HepG2 (cell line): Measurements from ENCODE around the gene MAD2L2. TPM values are rescaled to one million over a fixed set of nuclear protein-coding genes. Genes with fewer than 3 reads are reported as not detected.

Experiments
- DDIT3 ChIP-seq: sonication (generic); formaldehyde crosslinking; IDR thresholded peaks from 2 replicates; pipeline ENCODE4 v1.4.0; 2020; ENCODE audit warnings: mild to moderate bottlenecking, missing genetic modification reagents
- KLF15 ChIP-seq: sonication (generic); formaldehyde crosslinking; IDR thresholded peaks from 2 replicates; pipeline ENCODE4 v1.8.1; 2023; ENCODE audit warnings: borderline replicate concordance, mild to moderate bottlenecking, inconsistent platforms, missing genetic modification reagents, mixed read lengths
- TSC22D2 ChIP-seq: sonication (generic); formaldehyde crosslinking; IDR thresholded peaks from 2 replicates; pipeline ENCODE4 v1.5.1; 2020; ENCODE audit warnings: missing genetic modification reagents, mild to moderate bottlenecking, borderline replicate concordance
- XRCC5 ChIP-seq: fragments of 200-400 bp; formaldehyde crosslinking; optimal IDR thresholded peaks from 2 replicates; pipeline ENCODE3; 2017; ENCODE audit warnings: mild to moderate bottlenecking, low read length
- ZFP36 ChIP-seq: fragments of 150-350 bp; IDR thresholded peaks from 2 replicates; pipeline ENCODE4 v1.6.1; 2018; ENCODE audit warnings: borderline replicate concordance, low read length, low read depth; ENCODE audit not compliant: partially characterized antibody
- ZNF230 ChIP-seq: sonication (generic); formaldehyde crosslinking; IDR thresholded peaks from 2 replicates; pipeline ENCODE4 v1.4.0; 2020; ENCODE audit warnings: mild to moderate bottlenecking, missing genetic modification reagents
- ZNF782 ChIP-seq: sonication (generic); formaldehyde crosslinking; IDR thresholded peaks from 2 replicates; pipeline ENCODE4 v1.4.0; 2020; ENCODE audit warnings: missing genetic modification reagents, mild to moderate bottlenecking, borderline replicate concordance
- ZNF790 ChIP-seq: sonication (generic); formaldehyde crosslinking; IDR thresholded peaks from 2 replicates; pipeline ENCODE4 v1.8.0; 2022; ENCODE audit warnings: missing genetic modification reagents, mild to moderate bottlenecking, borderline replicate concordance
- ZNF878 ChIP-seq: sonication (generic); formaldehyde crosslinking; IDR thresholded peaks from 2 replicates; pipeline ENCODE4 v1.8.1; 2023; ENCODE audit warnings: mild to moderate bottlenecking, missing genetic modification reagents, moderate library complexity
- polyA plus RNA-seq, 8 experiments: library from polyadenylated mRNA; depleted of rRNA in 3 of 8; stranded (reverse) in 7 of 8; unstranded in 1 of 8; fragments of >200 nt; fragmentation: Illumina TruSeq in 4 of 8; extraction: Trizol in 4 of 8; gene quantifications; 2 replicates each; pipeline versions ENCODE4 v1.2.1 to v1.2.3, GENCODE V29; 2011 to 2016; ENCODE audit warnings: low read depth in 4 of 8, missing spikeins in 1 of 8, mixed read lengths in 1 of 8; ENCODE audit not compliant: insufficient read depth in 1 of 8
- total RNA-seq, 5 experiments: library from RNA; depleted of rRNA; stranded (reverse); fragments of >200 nt; fragmentation: Illumina TruSeq; extraction: Trizol; gene quantifications; 2 replicates each; pipeline ENCODE4 v1.2.3, GENCODE V29; 2016; ENCODE audit warnings: low read depth in 1 of 5
- TF ChIP-seq, protein P1 (sequence below): sonication (generic); formaldehyde crosslinking; IDR thresholded peaks from 2 replicates; pipeline ENCODE4 v1.4.0; 2020; ENCODE audit warnings: mild to moderate bottlenecking, missing genetic modification reagents, borderline replicate concordance
- TF ChIP-seq, protein P2 (sequence below): IDR thresholded peaks from 2 replicates; pipeline ENCODE4 v1.6.1; 2016; ENCODE audit warnings: control low read depth
- TF ChIP-seq, protein P3 (sequence below): IDR thresholded peaks from 2 replicates; pipeline ENCODE4 v1.6.1; 2016

Gene MAD2L2
- total and polyA plus RNA-seq, 2 of the 13 experiments (the other 11 are each of a cell fraction or from before 2014, with no cell fraction given) = 51.8 to 53.8 TPM

- TF ChIP-seq TSC22D2 (CRISPR knock-in tag) (no peak), XRCC5 (peak; percentile 24), DDIT3 (CRISPR knock-in tag) (no peak), ZFP36 (no peak), ZNF230 (CRISPR knock-in tag) (no peak), KLF15 (no peak), ZNF790 (CRISPR knock-in tag) (no peak), ZNF782 (CRISPR knock-in tag) (no peak), ZNF878 (CRISPR knock-in tag) (no peak)
- TF ChIP-seq, protein P1, sequence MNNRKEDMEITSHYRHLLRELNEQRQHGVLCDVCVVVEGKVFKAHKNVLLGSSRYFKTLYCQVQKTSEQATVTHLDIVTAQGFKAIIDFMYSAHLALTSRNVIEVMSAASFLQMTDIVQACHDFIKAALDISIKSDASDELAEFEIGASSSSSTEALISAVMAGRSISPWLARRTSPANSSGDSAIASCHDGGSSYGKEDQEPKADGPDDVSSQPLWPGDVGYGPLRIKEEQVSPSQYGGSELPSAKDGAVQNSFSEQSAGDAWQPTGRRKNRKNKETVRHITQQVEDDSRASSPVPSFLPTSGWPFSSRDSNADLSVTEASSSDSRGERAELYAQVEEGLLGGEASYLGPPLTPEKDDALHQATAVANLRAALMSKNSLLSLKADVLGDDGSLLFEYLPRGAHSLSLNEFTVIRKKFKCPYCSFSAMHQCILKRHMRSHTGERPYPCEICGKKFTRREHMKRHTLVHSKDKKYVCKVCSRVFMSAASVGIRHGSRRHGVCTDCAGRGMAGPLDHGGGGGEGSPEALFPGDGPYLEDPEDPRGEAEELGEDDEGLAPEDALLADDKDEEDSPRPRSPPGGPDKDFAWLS (CRISPR knock-in tag) = no peak
- TF ChIP-seq, protein P2, sequence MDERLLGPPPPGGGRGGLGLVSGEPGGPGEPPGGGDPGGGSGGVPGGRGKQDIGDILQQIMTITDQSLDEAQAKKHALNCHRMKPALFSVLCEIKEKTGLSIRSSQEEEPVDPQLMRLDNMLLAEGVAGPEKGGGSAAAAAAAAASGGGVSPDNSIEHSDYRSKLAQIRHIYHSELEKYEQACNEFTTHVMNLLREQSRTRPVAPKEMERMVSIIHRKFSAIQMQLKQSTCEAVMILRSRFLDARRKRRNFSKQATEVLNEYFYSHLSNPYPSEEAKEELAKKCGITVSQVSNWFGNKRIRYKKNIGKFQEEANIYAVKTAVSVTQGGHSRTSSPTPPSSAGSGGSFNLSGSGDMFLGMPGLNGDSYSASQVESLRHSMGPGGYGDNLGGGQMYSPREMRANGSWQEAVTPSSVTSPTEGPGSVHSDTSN = no peak
- TF ChIP-seq, protein P3, sequence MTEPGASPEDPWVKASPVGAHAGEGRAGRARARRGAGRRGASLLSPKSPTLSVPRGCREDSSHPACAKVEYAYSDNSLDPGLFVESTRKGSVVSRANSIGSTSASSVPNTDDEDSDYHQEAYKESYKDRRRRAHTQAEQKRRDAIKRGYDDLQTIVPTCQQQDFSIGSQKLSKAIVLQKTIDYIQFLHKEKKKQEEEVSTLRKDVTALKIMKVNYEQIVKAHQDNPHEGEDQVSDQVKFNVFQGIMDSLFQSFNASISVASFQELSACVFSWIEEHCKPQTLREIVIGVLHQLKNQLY (CRISPR knock-in tag) = no peak
Observed at GRCh38 chr1:11648039-11648438, 32.9 kb downstream of the MAD2L2 start (continued).
